ENCODE results near the gene EPS8L2.
"Not testable (repeated sequence)": the region's sequence is repeated elsewhere in the genome, so short reads cannot be mapped to it uniquely, and the experiment has no call there.

The EPS8L2 gene

GRCh38 chr11:690244-690643 lies 15.8 kb upstream of the EPS8L2 start:
- DNase-seq: not testable (repeated sequence)

- DNase-seq: no peak
Observed at GRCh38 chr11:690738-691633, 15.0 kb upstream of the EPS8L2 start.

- no peak for DNase-seq
Observed at GRCh38 chr11:691710-692590, 14.1 kb upstream of the EPS8L2 start.

DNA sequence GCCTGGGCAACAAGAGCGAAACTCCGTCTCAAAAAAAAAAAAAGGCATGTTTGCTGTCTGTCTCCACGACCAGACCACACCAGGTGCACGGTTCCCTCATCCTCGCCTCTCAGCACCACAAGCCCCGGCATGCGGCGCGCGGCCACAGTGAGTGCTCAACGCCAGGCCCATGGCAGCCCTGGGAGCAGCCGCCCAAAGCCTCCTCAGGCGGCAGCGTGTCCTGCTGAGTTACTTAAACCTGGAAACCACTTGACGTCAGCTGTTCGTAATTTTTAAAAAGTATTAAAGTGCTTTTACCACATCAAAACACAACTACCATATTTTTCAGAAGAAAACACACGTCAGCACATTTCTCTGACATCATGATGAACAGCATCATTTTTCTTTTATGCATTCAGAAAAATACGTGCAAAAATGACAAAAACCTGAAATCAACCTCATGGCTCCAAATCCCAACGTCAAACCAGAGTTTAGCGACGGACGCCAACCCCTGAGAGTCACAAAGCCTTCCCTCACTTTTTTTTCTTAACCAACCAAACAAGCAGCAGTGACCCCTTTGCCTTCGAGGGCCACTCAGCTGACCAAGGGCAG lies 13.1 kb upstream of the EPS8L2 start:
- DNase-seq: peak; percentile 35

GRCh38 chr11:693415-693831 lies 12.6 kb upstream of the EPS8L2 start:
- peak; percentile 38 for DNase-seq

DNA sequence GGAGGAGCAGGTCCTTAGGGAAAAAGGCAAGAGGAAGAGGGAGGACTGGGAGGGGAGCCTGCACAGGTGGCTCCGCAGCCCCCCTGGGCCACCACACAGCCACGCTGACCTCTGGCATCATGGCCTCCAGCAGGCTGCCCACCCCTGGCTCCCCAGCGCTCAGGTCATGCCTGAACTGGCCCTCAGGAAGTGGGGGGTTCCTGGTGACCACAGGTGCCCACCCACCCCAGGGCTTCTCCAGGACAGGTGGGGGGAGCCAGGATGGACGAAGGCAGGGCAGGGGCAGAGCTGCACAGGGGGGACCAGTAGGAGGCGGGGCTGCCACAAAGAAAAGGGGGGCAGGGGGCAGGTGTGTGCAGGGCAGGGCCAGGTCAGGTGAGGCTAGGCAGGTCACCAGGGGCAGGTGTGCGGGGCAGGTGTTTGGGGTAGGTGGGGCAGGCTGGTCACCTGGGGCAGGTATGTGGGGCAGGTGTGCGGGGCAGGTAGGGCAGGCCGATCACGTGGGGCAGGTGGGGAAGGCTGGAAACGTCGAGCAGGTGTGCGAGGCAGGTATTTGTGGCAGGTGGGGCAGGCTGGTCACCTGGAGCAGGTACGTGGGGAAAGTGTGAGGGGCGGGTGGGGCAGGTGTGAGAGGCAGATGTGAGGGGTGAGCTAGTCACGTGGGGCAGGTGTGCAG lies 12.0 kb upstream of the EPS8L2 start:
- DNase-seq: no peak

GRCh38 chr11:694563-695287 lies 11.3 kb upstream of the EPS8L2 start, which contains the start of gene DEAF1:
Gene DEAF1 (minus strand): TSS chr11:695222. CDS start chr11:695047, 175 bp downstream.
- DNase-seq: peak; percentile 96

DNA sequence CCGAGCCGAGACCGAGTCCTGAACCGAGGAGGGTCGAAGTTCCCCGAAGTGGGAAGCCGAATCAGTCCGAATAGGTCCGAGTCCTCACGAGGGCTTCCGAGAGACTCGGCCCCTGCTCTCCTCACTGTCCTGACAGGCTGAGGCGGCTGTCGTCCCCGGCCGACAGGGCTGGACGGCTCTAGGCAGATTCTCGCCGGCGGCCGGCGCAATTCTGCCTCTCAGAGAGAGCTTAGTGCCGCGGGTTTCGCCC lies 10.8 kb upstream of the EPS8L2 start:
- no peak for DNase-seq

DNA sequence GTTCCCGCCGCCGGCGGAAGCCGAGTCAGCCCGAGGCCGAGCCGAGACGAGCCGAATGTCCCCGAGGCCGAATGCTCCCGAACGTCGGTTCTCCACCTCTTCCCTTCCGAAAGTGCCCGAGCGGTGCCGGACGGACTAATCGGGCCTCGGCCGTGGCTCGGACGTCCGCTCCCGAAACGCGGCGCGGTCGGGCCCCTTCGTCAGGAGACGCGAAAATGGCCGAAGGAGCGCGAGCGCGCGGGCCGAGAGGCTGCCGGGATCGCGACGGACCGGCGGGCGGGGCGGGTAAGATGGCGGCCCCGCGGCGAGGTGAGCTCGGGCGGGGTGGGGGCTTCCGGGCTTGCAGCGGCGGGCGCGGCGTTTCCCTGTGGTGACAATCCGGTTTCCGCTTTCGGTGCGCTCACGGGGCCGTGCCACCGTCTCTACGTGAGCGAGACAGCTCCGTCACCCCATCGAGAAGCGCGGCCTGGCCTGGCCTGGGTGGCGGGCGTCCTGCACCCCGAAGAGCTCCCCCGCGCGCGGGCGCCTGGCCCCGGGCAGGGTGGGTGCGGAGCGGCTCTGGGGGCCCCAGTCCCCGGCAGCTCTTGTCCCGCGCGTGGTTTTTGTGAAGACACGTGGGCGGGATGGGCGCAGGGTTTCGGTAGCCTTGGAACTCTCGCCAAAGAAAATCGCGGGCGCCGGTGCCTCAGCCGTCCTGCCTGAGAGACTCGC lies 10.3 kb upstream of the EPS8L2 start, which contains the start of gene TMEM80:
TMEM80 (plus strand) TSS at position 279 of the 711 bp plus-strand sequence; CDS start at position 291, 12 bp downstream.
- DNase-seq: peak; percentile 98

- peak; percentile 79 for DNase-seq
Observed at GRCh38 chr11:696955-697491, 9.0 kb upstream of the EPS8L2 start.

DNA sequence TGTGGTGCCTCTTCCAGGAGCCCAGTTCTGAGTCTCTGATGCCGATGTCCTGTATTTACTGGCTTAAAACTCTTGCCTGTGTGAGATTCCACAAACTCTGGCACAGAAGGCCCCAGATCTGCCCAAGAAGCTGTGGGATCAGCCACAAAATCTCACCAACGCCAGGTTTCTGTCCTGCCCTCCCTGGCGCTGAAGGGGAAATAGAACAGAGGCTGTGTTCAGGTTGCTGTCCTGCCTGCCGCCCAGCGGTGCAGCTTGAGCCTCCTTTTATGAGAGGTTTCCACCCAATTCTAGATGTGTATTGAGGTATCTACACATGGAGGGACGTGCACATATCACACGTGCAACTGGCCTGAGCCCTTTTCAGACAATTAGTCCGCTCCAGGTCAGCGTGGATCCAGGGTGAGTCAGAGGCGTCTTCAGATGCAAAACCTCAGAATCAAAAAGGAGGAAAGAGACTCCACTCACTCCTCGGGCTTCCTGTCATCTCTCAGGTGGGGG lies 8.2 kb upstream of the EPS8L2 start:
- DNase-seq: peak; percentile 36

DNA sequence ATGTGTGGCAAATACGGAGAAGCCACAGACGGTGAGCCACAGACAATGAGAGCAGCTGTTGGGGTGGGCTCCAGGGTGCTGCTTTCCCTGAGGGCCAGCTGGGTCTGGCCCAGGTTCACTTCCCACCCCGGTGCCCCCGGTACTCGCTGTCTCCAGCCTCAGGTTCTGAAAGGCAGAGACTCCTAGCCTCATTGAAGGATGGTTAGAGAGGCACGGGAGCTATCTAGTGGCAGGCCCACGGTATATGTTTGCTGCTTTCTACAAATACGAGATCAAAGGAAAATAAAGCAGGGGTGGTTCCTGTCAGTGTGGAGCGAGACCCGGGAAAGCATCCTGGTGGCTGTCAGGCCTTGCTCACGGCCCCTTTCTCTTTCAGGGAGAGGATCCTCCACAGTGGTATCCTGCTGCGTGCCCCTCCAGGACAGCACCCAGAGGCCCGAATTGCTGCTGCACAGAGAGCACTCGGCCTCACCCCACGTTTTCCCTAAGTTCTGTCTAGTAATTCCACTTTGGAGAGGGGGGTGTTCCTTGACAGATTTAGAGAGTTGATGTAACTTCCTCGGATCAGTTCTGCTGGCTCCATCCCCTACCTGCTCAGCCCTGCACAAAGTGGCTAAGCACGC lies 7.4 kb upstream of the EPS8L2 start:
- DNase-seq: no peak

DNA sequence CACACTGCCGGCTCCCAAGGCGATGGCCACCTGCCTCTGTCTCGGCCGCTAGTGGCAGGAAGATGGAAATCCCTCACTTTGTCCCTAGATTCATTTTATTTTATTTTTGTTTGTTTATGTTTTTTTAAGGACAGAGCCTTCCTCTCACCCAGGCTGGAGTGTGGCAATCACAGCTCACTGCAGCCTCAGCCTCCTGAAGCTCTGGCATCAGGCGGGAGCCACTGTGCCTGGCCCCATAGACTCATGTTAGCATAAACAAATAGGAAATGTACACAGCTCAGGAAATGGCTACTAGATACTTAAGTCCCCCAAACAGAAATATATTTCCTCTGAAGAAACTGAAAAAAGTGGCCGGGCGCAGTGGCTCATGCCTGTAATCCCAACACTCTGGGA lies 6.9 kb upstream of the EPS8L2 start:
- DNase-seq: no peak

DNA sequence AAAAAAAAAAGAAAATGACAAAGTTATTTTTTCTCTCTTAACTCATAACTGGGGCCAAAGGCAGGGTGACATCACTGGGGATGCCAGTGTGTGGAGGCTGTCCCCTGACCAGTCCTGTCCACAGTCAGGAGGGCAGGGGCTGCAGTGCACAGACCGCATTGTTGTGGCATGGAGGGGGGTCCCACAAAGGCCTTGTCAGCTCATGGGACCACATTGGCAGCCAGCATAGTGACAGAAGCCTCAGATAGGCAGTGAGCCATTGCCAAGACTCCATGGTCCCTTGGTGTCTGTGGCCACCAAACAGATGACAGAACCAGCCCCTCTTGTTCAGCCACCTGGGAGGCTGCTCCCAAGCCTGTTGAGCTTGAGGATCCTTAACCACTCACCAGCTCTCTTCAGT lies 6.3 kb upstream of the EPS8L2 start:
- DNase-seq: no peak

DNA sequence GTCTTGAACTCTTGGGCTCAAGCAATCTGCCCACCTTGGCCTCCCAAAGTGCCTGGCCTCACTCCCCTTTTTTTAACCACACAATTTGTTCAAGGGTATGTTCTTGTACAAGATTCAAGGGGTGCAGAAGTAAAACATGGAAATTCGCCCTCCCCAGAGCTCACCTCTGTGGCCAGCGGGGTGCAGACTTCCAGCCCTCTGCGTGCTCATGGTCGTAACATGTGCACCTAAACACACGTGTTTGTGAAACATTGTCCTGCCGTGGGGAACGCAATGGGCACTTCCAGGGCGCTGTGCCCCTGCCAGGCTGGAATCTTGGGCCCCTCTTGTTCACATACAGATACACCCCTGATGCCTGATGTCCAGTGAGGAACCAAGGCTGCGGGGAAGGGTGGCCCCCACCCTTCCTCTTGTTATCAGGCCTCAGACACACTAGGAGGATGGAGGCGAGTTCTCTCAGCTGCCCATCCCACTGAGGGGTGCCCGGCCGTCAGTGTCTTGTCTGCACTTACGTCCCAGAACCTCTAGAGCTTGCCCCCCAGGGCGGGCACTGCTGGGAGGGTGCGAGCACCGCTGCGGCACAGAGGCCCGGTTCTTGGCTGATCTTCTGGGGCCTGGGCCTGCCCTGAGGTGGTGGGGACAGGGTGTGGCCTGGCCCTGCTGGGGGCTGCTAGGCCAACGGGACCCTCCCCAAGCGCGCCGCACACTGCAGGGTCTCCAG lies 4.1 kb upstream of the EPS8L2 start:
- no peak for DNase-seq

DNA sequence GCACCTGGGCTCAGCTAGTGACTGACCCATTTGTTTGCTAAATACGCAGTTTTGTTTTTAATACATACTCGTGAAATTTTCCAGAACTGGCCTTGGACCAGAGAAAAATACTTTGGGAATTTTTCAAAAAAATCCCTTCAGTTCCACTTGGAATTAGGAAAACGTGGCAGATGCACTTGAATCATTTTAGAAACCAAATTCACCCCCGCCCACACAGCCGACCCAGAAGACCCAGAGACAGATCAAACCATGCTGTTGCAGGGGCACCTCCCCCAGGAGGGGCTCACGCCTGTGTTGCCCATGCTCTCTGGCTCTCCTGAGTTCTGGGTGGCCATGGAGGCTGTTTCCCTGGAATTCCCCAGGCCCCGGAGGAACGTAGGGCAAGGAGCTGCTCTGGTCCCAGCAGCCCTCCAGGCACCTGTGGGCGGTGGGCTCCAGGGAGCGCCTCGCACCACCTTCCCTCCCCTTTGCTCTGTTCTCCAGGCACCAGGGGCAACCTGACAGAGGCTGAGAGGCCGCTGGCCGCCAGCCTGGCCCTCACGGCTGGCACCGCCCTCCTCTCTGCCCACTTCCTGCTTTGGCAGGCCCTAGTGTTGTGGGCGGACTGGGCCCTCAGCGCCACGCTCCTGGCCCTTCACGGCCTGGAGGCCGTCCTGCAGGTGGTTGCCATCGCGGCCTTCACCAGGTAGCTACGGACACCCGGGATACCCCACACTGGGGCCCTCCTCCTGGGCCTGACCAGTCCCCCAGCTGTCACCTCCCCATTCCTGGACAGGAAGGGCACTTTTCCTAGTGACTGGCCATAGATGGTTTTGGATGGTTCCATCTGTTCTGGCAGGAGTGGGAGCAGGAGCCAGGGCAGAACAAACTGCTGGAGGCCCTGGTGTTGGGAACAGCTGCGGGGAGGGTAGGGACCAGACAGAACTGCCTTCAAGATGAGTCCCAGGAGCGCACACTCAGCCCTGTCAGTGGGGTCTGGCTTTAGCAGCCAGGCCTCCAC lies 3.3 kb upstream of the EPS8L2 start:
- no peak for DNase-seq

DNA sequence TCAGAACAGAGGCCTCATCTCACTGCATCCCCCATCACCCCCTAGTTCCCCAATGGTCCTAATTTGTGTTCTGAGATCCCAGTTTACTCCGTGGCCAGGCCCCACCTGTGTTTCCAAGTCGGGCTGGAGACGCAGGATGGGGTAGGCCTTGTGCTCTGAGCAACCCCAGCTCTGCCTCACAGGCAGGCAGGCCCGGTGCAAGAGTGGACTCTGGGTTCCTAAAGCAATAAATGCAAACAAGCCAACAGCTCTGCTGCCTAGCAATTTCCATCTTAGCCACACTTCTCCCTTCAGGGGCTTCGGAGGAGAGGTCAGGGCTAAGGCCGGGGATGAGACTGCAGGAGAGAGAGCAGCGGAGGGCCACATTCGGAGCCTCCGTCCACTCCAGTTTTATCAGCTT lies 2.5 kb upstream of the EPS8L2 start:
- DNase-seq: no peak

- DNase-seq: no peak
Observed at GRCh38 chr11:704228-704674, 1.8 kb upstream of the EPS8L2 start.

All from fibroblast of skin of abdomen (primary cell).